NCI-H2081 (cell line): ENCODE data around the gene PIGR.

Experiments
- DNase-seq, 2 experiments: peaks; one replicate each; lab custom pipeline; 2025; lab: John Stamatoyannopoulos, UW

PIGR gene, protein sequence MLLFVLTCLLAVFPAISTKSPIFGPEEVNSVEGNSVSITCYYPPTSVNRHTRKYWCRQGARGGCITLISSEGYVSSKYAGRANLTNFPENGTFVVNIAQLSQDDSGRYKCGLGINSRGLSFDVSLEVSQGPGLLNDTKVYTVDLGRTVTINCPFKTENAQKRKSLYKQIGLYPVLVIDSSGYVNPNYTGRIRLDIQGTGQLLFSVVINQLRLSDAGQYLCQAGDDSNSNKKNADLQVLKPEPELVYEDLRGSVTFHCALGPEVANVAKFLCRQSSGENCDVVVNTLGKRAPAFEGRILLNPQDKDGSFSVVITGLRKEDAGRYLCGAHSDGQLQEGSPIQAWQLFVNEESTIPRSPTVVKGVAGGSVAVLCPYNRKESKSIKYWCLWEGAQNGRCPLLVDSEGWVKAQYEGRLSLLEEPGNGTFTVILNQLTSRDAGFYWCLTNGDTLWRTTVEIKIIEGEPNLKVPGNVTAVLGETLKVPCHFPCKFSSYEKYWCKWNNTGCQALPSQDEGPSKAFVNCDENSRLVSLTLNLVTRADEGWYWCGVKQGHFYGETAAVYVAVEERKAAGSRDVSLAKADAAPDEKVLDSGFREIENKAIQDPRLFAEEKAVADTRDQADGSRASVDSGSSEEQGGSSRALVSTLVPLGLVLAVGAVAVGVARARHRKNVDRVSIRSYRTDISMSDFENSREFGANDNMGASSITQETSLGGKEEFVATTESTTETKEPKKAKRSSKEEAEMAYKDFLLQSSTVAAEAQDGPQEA

DNA sequence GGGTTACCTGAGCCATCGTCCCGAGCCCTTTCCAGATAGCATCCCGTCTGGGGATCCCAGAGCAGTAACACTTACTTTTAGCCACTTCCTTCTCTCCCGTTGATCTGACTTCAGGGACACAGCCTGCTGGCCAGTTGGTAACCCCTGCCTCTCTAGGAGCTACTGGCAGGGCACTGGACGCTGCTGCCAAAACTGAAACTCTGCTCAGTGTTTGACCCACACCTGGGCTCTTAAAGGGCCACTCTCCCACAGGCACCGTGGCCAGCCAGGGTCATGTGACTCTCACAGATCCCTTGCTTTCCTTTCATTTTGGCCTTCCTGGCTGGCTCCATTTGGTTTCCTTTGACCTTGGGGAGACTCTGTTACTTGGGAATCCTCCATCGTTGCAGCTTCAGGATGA is at the start of gene PIGR:
PIGR (minus strand) TSS at position 206 of the 400 bp plus-strand sequence. CDS start 5,935 bp downstream, outside the sequence.
- DNase-seq, result no peak

DNA sequence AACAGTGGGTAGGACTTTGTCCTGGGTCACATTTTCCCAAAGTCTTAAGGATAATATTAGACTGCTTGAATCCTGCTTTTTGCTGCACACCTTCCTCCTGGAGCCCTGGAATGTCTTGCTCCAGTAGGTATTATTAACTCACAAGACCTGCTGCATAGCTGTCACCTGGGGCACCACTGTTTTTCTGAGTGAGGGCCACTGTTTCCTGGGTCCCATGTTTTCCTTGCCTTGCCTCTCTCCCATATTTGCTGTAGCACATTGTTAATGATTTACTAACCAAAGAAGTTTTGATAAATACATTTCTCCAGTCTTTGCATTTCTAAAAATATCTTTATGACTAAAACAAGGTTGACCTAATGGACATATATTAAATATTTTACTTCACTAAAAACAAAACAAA is 46.5 kb upstream of the PIGR start:
- no peak for DNase-seq

DNA sequence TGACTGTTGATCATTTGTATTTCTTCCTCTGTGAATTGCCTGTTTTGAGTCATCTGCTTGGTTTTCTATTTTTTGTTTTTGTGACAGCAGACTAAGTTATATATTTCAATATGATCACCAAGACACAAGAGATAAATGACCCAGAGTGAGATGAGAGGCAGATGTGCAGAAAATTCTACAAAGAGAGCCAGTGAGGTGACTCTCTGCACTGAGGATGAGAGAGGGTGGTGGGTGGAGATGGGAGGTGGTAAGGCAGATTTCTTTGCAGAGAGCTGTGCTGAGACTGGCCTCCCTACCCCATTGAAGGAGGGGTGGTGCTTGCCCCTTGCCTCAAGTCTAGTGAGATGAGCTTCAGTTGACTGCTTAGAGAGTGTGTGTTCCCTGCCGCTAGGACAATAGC is 41.6 kb upstream of the PIGR start:
- DNase-seq, result no peak

DNA sequence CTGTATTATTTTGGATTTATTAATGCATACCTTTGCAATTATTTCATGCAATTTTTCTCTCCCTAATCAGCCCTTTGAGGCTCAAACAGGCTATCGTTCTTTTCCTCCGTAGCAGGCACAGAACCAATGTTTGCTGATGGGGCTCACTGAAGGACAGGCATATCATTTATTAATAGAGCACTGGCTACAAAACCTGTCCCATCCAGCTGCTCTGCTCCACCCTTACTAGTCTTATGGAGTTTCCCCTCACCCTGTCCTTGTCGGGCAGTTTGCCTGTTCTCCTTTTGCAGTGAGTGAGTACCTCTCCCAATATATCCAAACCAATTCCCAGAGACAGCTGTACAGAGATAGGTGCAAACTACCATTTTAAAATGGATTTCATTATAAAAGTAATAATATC is 40.6 kb upstream of the PIGR start:
- no peak for DNase-seq

DNA sequence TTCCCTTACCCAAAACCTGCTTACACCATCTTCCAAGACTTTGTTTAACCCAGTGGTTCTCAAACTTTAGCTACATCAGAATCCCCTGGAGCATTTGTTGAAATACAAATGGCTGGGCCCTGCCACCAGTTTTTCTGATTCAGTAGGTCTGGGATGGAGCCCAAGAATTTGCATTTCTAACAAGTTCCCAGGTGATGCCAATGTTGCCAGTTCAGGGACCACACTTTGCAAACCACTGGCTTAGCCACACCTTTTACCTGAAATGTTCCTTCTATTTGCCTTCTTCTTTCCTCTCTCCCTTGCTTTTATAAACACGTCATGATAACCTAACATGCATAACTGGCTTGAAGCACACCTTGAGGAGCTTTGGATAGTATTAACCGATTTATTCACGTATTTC is 40.1 kb upstream of the PIGR start:
- DNase-seq, result no peak

DNA sequence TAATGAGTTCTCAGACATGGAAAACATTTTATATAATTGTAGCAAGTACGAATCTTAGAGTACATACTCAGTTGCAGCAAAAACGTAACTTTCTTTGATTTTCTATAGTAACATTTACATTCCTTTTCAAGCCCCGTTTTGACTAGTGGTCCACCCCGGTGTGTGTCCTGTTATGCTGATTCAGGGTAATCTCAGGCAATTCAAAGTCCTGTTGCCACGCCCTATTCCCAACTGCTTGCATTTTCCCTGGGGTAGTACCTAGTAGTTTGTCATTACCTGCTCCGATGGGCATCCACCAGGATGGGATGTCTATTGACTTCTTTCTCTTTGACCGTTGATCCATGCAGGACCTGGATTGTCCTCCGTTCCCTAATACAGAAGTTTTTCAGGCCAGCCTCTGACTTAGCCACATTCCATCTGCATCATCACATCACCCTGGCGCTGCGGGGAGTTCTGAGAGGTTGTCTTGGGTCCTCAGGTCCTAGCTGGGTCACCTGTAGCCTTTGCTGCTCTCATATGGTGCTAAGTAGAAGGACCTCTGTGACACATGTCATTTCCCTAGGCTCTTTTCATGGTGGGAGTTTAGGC is 39.0 kb upstream of the PIGR start:
- DNase-seq, result no peak

DNA sequence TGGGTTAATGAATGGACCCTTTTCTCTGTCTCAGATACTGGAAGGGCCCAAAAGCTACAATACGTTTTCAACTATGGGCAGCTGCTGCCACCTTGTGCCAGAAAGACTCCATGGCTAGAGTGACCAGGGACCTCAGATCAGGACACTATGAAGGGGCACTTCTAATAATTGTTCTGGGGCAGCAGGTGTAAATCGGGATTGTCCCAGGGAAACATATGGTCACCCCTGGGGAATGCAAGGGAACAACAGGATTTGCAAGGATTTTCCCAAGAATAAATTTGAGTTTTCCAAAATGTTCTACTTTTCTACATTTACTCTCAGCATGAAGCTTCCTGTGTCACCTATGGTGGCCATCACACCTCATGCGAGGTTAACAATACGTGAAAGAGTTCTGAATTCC is 36.0 kb upstream of the PIGR start:
- DNase-seq, result peak; percentile 40 to 64

DNA sequence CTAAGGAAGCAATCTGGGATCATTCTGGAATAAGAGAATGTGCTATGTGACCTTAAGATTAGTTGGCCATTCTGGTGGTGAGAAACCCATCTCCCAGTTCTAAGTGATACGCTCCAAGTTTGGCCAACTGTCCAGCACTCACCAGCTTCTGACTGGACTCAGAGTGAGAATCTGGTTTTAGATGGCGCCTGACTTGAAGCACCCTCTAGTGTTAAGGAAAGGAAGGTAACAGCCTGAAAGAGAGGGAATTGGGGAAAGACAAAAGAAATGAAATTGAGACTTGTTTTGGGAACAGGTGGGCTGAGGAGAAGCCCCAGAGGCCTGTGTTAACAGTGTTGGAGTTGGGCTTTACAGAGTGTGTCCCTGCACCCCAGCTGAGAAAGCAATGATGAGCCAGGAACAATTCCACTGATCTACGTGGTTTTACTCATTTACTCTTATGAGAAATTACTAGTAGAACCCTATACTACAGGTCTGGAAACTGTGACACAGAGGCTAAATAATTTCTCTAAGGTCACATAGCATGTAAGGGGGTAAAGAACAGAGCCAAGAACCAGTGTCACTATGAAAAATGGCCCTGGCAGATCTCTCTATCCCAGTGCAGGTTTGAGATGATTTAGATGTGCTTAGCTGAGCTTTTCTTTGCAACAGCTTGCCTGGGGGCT is 33.2 kb upstream of the PIGR start:
- DNase-seq, result peak in 1 of 2 experiments; percentile 9

DNA sequence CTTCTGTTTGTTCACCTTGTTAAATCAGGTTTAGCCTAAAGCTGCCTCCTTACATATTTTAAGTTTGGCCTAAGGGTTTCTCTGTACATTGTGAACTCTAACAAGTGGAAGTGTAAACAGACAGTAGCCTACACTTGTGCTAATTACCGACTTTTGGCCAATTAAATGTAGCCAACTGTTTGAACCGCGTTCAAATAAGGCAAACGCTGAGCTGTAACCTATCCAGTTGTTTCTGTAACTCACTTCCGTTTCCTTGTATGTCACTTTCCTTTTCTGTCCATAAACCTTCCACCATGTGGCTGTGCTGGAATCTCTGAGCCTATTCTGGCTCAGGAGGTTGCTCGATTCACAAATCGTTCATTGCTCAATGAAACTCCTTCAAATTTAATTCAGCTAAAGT is 32.0 kb upstream of the PIGR start:
- no peak for DNase-seq

DNA sequence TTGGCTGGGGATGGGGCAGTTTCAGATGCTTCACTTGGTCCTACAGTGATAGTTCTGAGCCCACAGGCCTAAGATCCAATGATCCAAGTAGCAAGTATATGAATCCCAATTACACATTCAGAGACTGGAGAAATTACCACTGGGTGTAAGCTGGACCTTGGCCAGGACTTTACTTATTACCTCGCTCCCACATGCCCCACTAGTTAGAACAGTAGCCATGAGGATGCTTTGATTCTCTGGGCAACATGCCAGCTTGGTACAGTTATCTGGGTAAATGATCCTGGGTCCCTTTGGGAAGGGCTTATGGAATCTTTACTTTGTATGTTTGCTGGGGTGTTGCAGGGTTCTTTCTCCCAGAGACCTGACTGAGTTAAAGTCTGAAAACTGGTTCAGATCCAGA is 29.0 kb upstream of the PIGR start:
- peak in 1 of 2 experiments; percentile 37 for DNase-seq

DNA sequence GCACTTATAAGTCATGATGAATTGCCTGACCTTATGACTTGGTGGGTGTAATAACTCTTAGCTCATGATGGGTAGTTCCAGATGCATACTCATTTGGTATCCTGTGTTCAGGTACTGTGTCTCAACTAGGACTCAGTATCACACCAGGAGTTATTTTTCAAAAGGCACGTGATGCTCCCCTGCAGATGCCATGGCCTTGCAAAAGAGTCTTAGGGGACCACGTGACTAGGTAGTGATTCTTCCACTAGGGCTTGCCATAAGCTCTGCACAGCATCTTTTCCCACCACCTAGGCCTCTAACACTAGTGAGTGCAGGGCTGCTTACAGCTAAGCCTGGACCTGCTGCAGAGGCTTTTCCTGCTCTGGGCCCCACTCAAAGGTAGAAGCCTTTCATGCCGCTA is 27.9 kb upstream of the PIGR start:
- DNase-seq, result no peak

DNA sequence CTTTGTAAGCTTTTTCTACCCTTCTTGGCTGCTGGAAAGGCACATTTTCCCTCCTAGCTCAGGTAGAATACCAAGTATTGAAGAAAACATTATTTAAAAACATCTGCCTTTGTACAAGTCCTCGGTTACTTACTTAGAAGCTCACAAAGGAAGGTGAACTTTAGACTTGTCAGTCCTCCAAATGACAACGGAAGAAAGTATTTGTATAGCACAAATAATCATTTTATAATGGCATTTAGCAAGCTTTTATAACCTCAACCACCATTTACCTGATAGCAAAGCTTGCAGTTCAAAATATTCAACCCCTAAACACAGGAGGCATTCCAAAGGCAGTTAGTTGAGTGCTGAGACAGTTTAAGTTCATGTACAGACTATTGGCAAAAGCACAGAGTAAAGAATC is 26.5 kb upstream of the PIGR start:
- no peak for DNase-seq

DNA sequence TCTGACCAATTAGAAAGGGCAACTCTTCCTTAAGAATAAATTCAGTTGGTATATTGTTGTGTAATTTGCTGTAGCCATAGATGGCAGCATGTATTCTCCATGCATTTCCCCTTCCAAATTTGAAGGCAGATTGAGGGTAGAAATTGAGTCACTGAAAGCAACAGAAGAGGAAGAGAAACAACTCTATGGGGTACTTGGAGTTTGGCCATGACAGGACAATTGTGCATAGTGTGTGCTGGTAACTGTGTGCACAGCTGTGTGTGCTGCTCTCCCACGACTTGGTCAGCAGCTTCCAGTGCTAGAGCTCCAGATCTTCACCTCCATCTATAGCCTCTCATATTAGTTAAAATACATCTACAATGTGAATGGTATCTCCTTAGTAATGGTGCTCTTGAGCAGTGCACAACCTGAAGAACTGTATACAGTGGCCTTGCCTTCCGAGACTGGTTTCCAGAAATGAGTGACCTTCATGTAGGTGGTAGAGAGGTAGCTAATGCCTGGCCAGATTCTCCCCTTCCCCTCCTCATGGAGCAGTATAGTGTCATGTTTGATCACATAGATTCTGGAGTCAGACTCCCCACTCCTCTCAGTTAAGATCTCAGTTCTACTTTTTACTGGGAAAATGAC is 24.9 kb upstream of the PIGR start:
- no peak for DNase-seq

DNA sequence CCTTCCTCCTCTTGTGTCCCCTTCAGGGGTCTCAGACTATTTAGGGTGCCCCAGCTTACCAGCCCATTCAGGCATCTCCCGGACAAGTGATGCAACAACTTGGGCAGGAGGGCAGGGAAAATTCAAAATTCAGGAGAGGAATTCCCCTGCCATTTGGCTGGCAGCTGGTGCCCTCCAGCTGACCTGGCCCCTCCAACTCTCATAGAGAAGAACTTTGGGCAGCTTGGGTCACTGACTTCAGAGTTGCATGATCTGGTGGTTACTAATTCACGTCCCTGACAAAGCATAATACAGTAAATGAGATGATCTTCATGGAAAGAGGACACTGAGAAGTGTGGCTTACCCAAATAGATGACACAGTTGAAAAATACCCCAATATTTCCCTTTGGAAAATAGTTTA is 24.2 kb upstream of the PIGR start, which contains the start of gene FCAMR:
FCAMR (minus strand) TSS at position 15 of the 400 bp plus-strand sequence. CDS start 335 bp downstream, outside the sequence.
- DNase-seq, result no peak

DNA sequence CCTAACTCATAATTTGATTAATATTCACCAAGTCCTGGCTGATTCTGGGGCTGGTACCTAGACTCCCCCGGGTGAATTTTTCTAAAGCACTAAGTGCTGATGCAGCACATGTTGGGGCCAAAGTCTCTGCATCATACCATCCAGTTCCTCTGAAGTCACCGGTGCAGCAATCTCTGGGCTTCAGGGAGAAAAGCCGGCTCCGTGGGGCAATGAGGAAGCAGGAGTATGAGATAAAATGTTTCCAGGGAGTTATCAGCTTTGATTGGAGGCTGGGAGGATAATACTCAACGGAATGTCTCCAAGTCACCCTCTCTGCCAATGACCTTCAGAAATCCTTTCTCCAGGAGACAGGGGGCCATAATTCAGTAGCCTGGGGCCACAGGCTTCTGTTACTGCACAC is 22.8 kb upstream of the PIGR start:
- no peak for DNase-seq

DNA sequence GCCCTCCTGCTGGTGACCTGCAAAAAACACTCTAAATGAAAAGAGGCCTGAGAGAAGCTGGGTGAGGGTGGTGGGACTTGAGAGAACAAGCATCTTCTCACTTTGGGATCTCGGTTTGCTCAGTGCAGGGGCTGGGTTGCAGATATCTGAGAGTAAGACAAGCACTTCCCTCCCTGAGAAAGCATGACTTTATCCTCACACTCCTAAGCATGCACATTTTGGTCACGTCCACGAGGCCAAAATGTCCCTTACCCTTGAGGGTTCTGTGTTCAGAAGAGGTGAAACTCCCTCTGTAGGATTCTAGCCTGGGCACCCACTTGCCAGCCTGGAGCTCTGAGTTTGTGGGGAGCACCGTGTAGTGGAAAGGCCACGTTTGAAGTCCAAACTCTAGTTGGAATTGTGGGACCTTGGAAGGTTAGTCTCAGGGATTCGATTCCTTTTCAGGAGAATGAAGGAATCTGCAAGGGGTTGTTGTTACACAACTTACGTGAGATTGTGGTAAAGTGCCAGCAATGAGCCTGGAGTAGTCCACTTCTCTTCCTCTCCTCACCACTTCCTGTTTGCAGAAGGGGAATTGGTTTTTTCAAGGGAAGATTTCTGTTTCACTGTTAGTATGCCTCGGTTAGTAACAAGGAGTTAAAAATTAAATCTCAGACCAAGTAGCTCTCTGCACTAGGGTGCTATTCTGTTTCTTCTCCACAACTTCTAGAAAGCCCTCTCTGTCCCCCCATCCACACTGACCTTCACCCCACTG is 21.0 kb upstream of the PIGR start:
- no peak for DNase-seq

DNA sequence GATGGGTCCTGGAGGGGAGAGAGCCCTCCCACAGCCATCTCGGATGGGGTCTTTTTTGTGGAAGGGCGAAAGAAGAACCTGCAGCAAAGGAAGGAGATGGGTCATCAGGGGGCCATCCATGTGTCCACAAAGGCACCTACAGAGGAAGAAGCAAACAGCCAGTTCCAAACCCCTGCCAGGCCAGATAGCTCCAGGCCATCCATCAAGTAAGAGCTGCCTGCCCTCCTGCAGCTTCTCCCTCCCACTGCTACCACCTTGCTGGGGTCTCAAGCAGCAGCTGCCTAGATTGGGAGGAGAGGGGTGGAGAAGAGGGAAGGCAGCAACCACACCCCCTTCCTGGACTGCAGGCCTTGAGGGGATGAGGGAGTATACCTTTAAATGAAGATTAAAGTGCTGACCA is 19.5 kb upstream of the PIGR start:
- no peak for DNase-seq

DNA sequence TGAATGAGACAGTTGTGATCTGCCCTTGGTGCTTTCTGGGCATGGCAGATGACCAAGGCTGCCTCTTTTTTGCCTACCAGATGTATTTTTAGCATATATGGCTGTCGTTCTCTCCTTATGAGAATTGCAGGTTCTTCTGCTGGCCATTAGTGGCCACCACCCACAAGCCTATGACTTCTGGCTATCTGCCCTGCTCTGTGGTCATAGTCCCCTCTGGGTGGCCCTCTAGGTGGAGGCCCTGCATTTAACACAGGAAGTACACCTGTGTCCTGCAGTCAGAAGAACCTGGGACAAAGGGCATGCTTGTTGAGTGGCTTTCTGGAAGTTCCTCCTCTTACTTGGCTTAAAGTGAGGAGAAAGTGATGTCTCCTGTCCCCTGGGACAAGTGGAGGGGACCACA is 17.5 kb upstream of the PIGR start:
- DNase-seq, result no peak

DNA sequence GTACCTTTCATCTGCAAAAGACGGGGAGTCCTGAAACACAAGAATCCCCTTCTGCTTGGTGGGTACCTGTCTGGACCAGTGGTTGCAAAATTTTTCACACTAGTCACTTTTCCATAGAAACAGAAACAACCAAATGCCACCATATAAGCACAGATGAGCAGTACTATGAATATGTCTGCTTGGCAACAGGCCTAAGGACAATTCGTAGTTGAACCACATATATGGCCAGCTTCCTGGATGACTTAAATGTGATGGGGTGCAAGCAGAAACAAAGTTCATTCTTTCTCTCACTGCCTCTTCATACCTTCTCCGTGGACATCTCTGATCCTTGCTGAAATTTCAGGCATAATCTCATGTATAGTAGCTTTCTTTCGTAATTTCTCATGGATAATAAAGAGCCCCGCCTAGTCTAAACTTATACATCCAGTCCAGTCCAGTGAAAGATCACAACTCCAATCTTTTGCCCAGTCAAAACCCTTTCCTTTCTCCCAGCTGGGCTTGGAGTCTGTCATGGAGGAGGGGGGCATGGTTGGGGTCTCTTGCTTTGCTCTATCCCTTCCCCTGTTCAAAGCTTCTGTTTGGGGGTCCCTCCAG is 16.9 kb upstream of the PIGR start:
- DNase-seq, result no peak

DNA sequence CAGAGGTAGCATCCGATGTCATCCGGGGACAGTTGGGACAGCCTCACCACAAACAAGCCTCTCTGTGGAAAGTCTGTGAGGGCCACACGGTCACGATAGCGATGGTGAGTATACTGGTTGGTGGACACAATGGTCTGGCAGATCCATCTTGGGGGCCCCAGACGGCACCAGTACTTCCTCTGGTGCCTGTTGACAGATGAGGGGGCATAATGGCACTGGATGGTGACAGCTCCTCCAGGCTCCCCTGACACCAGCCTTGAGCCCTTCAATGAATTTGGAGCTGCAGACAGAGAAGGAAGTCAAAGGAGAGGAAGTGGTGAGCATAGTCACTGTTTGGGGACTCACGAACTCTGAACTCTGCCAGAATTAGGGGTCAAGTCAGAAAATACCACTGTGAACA is 16.0 kb upstream of the PIGR start:
- no peak for DNase-seq

DNA sequence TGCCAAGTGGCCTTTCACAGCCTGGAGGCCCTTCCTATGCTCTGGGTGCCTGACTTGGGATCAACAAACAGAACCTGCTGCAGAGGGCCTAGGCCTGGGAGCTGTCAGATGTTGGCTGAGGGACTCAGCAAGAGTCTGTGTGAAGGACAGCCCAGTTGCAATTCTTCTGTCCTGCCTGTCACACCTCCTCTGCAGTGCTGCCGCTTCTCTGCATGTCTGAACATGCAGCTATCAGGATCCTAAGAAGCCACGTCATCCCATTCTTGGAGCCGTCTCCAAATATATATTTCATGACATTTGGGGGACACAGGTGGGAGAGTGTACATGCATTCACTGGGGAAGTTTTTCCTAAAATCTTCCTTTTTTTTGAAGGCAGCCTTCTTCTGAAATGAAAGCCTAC is 15.4 kb upstream of the PIGR start:
- DNase-seq, result no peak
